IPS-18a (cell line): ENCODE results near the gene RAET1G.
"Not testable (repeated sequence)": the region's sequence is repeated elsewhere in the genome, so short reads cannot be mapped to it uniquely, and the experiment has no call there.

Source experiments
- H3K27ac ChIP-seq: one replicate; pipeline ENCODE4 v1.5.1; 2013; ENCODE audit warnings: low read length
- H3K27me3 ChIP-seq: one replicate; pipeline ENCODE4 v1.6.1; 2013; ENCODE audit warnings: mild to moderate bottlenecking, low read length; ENCODE audit not compliant: control insufficient read depth, insufficient read depth
- H3K36me3 ChIP-seq: one replicate; pipeline ENCODE4 v1.6.1; 2013; ENCODE audit warnings: low read depth, low read length; ENCODE audit not compliant: control insufficient read depth
- H3K4me1 ChIP-seq: one replicate; pipeline ENCODE4 v1.6.1; 2013; ENCODE audit warnings: low read depth, low read length; ENCODE audit not compliant: control insufficient read depth
- H3K4me3 ChIP-seq: one replicate; pipeline ENCODE4 v1.5.1; 2013; ENCODE audit warnings: low read length
- H3K9ac ChIP-seq: one replicate; pipeline ENCODE4 v1.6.1; 2013; ENCODE audit warnings: mild to moderate bottlenecking, low read length, moderate library complexity
- H3K9me3 ChIP-seq: one replicate; pipeline ENCODE4 v1.6.1; 2013; ENCODE audit warnings: low read depth, low read length; ENCODE audit not compliant: control insufficient read depth

Gene RAET1G, protein sequence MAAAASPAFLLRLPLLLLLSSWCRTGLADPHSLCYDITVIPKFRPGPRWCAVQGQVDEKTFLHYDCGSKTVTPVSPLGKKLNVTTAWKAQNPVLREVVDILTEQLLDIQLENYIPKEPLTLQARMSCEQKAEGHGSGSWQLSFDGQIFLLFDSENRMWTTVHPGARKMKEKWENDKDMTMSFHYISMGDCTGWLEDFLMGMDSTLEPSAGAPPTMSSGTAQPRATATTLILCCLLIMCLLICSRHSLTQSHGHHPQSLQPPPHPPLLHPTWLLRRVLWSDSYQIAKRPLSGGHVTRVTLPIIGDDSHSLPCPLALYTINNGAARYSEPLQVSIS

DNA sequence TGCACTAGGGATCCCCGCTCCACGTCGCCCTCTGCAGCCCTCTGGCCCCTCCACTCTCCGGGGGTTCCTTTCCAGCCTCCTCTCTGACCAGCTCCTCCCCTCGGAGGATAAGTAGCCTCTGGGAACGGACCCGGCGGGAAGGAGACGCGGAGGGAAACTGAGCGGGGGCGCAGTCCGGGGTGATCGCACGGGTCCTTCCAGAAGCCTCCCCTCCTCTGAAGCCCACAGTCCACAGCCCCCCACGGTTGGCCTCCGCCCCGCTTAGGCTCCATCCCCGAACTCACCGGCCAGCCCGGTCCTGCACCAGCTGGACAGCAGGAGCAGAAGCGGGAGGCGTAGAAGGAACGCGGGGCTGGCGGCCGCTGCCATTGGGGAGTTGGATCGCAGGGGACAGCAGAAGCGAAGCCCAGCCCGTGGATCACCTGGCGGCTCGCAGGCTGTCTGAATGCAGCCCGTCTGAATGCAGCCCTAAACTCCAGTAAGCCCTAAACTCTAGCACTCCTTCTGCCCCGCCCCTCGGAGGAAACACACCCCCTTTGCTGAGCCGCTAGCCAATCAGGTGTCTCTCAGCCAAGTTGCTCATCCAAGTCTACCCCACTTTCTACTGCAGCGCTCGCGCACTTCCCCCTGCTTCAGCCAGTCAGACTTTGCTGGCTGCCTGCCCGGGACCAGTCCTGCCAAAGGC lies at the start of gene RAET1G:
Gene RAET1G (minus strand): TSS at position 480 of the 685 bp plus-strand sequence. CDS start 111 bp downstream, at position 369.
- Histone ChIP-seq H3K9me3 (no peaks in the 10 kb centered on the region), H3K27ac (no peak within 1 kb of the TSS), H3K36me3 (no peaks in the 10 kb centered on the region), H3K9ac (no peak within 1 kb of the TSS), H3K4me3 (peak within 1 kb of the TSS; percentile 62), H3K27me3 (peaks cover 80% of the 10 kb centered on the region), H3K4me1 (peaks cover 4% of the 10 kb centered on the region)

DNA sequence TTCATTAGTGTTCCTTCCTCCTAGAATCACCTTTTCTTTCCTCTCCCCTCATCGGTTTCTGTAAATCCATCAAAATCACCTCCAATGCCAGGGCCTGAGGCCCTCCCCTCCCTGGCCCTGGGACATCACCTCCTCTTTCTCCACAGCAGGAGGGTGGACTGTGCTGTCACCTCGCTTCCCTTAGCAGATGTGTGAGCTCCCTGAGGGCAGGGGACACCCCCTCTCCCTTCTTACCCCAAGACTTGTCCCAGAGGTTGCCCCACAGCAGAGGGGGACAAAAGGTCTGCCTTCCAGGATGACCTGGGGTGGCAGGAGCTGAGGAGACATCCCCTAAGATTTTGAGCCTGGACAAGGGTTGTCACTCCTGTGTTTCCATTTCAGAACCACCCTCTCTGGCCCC lies 46.7 kb upstream of the RAET1G start:
- H3K27me3 ChIP-seq, result peaks cover 86% of the 10 kb centered on the region
- no peaks in the 10 kb centered on the region for H3K36me3 ChIP-seq
- H3K9ac ChIP-seq, result no peak overlapping the region
- no peak overlapping the region for H3K27ac ChIP-seq
- no peaks in the 10 kb centered on the region for H3K9me3 ChIP-seq
- H3K4me1 ChIP-seq, result no peaks in the 10 kb centered on the region
- H3K4me3 ChIP-seq, result no peak overlapping the region

DNA sequence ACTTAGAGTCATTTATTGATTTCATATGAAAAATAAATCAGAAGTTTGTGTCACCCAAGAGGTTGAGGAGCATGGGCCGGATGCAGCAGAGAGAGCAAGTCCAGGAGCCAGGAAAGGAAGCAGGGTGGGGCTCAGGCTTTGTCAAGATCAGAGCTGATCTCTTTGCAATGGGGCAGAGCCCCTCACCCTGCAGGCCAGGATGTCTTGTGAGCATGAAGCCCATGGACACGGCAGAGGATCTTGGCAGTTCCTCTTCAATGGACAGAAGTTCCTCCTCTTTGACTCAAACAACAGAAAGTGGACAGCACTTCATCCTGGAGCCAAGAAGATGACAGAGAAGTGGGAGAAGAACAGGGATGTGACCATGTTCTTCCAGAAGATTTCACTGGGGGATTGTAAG lies 46.0 kb upstream of the RAET1G start:
- not testable (repeated sequence) for H3K36me3 ChIP-seq, H3K9me3 ChIP-seq, H3K4me3 ChIP-seq, H3K4me1 ChIP-seq, H3K27ac ChIP-seq, H3K9ac ChIP-seq
- peaks cover 86% of the 10 kb centered on the region for H3K27me3 ChIP-seq

DNA sequence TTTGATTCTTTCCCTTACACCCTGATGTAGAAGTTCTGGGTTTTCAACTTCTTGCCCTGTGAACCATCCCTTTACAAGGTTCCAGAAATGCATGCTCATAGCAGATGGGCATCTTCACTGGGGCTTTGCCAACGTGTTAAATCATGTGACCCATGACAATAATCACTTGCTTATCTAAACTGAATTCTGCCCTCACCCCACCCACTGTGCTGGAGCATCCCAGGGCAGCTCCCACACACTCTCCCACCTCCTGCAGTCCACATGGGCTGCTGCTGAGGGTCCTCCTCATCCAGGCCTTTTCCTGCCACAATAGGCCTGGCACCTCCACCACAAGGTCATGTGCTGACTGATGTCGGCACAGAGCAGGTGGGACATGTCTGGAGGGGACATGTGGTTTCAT lies 45.1 kb upstream of the RAET1G start:
- not testable (repeated sequence) for H3K9me3 ChIP-seq, H3K9ac ChIP-seq, H3K4me3 ChIP-seq, H3K4me1 ChIP-seq, H3K27ac ChIP-seq, H3K36me3 ChIP-seq
- H3K27me3 ChIP-seq, result peaks cover 87% of the 10 kb centered on the region

DNA sequence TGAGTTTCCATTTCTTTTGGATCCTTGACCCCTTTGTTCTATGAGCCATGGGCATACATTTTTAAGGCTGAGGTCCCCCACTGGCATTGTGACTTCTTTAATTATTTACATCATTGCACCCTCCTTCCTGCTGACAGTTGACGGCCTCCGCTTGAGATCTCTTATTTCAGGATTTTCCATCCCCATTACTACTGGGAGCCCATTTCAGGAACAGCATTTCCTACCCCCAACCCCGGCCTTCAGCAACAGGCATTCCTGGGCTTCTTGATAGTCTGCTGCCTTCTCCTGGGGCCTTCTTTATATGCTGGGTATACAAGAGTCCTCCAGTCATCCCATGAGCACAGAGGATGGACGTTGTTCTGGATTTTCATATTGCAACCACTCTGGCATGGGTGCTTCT lies 44.7 kb upstream of the RAET1G start:
- Histone ChIP-seq H3K4me1 (no peaks in the 10 kb centered on the region), H3K9me3 (no peaks in the 10 kb centered on the region), H3K9ac (no peak overlapping the region), H3K36me3 (no peaks in the 10 kb centered on the region), H3K27me3 (peaks cover 87% of the 10 kb centered on the region), H3K27ac (no peak overlapping the region), H3K4me3 (no peak overlapping the region)

DNA sequence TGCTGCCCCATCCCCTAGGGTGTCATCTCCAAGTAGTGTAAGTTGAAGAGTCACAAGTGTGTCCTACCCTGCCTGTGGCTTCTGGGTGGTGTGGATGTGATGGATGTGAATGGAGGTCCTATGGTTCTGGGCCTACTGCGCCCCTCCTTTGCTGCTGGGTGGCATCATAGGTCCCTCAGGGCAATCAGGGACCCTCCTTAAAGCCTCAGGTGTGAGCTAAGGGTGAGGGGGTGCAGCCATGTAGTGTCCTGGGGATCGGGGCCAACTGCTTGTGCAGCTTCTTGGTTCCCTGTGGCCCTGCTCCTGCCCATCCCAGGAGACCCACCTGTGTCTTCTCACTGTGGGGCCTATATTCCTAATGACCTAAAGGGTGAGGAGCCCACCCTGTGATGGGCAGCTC lies 43.4 kb upstream of the RAET1G start:
- H3K4me3 ChIP-seq, H3K27ac ChIP-seq, H3K9me3 ChIP-seq, H3K36me3 ChIP-seq, H3K9ac ChIP-seq, H3K4me1 ChIP-seq: not testable (repeated sequence)
- peaks cover 98% of the 10 kb centered on the region for H3K27me3 ChIP-seq

DNA sequence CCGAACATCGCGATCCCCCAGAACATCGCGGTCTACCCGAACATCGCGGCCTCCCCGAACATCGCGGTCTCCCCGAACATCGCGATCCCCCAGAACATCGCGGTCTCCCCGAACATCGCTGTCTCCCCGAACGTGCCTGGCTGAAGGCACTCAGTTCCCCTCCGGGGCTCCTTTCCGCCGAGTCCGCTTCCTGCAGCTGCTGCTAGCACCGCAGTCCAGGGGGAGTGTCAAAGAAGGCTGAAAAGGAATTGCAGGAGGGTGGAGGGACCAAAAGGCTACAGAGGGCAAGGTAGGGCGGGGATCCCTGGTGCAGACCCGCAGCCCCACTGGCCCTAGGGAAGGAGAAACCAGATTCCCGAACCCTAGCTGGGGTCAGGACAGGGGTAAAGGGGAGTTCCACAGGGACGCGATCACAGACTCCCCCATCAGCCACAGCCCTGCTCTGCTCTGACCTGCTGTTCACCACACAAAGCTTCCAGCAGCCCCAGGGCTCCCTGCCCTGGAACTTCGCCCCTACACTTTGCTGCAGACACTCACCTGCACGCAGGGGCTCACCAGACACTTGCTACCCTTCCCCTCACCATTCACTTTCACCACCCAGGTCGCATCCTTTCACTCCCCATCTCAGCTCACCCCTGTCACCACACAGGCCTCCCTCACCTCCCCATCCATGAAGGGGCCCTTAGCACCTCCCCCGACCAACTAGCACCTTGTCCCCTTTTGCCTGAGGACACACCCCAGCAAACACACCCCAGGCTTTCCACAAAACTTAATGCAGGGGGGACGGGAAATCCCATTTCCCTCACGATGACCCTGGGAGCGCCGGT lies 42.5 kb upstream of the RAET1G start:
- H3K36me3 ChIP-seq, result no peaks in the 10 kb centered on the region

DNA sequence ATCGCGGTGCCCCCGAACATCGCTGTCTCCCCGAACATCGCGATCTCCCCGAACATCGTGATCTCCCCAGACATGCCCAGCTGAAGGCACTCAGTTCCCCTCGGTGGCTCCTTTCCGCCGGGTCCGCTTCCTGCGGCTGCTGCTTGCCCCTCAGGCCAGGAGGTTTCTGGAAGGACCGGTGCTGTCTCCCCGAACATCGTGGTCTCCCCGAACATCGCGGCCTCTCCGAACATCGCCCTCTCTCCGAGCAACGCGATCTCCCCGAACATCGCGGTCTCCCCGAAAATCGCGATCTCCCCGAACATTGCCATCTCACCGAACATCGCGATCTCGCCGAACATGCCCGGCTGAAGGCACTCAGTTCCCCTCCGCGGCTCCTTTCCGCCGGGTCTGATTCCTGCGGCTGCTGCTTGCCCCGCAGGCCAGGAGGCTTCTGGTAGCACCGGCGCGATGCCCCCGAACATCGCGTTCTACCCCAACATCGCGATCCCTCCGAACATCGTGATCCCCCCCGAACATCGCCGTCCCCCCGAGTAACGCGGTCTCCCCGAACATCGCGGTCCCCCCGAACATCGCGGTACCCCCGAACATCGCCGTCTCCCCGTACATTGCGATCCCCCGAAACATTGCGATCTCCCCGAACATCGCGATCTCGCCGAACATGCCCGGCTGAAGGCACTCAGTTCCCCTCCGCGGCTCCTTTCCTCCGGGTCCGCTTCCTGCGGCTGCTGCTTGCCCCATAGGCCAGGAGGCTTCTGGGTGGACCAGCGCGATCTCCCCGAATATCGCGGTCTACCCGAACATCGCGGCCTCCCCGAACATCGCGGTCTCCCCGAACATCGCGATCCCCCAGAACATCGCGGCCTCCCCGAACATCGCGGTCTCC lies 41.6 kb upstream of the RAET1G start:
- peak overlapping the region; percentile 84 for H3K4me3 ChIP-seq
- H3K27me3 ChIP-seq, result peaks cover 99% of the 10 kb centered on the region
- no peaks in the 10 kb centered on the region for H3K9me3 ChIP-seq
- H3K36me3 ChIP-seq, result no peaks in the 10 kb centered on the region
- no peaks in the 10 kb centered on the region for H3K4me1 ChIP-seq
- peak overlapping the region; percentile 33 for H3K9ac ChIP-seq
- H3K27ac ChIP-seq, result no peak overlapping the region

More for the DNA sequence above, 42.5 kb upstream of the RAET1G start:
- Histone ChIP-seq H3K4me3 (peak overlapping the region; percentile 84), H3K4me1 (no peaks in the 10 kb centered on the region), H3K27me3 (peaks cover 99% of the 10 kb centered on the region), H3K9ac (no peak overlapping the region), H3K9me3 (no peaks in the 10 kb centered on the region), H3K27ac (no peak overlapping the region)

DNA sequence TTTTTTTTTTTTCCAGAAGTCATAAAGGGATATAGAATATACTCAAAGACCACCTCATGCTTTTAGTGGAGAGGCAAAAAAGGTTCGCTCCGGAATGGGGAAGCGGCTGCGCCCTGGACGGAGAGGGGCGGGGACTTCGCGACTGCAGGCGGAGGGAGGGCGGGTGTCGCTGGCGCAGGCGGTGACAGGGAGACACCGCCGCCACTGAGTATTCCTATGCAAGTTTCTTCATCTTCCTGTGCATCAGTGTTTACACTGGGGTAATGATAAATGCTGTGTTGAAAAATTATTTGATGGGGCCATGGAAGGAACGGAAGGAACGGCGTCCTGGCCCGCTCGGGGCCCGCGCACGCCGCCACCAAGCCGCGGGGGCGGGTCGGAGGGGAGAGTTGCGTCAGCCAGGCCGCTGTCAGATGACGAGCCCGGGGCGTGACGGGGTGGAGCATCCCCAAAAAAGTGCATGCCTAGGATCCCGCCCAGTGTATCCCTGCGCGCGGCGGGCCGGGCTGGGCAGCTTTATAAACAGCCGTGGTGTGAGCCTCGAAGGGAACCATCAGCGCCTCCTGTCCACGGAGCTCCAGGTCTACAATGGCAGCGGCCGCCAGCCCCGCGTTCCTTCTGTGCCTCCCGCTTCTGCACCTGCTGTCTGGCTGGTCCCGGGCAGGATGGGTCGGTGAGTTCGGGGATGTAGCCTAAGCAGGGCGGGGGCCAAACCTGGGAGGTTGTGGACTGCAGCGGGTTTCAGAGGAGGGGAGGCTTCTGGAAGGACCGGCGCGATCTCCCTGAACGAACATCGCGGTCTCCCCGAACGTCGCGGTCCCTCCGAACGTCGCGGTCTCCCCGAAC lies 40.8 kb upstream of the RAET1G start, which contains the start of gene ULBP1:
Gene ULBP1 (plus strand): TSS at position 482 of the 846 bp plus-strand sequence. CDS start 107 bp downstream, at position 589.
- no peaks in the 10 kb centered on the region for H3K36me3 ChIP-seq
- peaks cover 99% of the 10 kb centered on the region for H3K27me3 ChIP-seq
- H3K27ac ChIP-seq, result no peak within 1 kb of the TSS
- peak within 1 kb of the TSS; percentile 83 for H3K9ac ChIP-seq
- H3K4me1 ChIP-seq, result no peaks in the 10 kb centered on the region
- H3K4me3 ChIP-seq, result peak within 1 kb of the TSS; percentile 84
- H3K9me3 ChIP-seq, result no peaks in the 10 kb centered on the region

DNA sequence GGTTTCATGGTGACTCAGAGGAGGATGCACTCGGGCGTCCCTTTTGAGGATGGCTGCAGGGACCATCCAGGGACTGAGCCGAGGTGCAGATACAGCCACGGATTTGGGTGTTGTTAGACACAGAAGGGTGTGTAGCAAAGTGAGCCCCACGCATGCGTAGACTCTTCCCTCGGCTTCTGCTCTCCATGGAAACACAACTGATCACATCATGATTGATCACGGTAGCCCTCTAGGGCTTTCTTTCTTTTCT lies 40.2 kb upstream of the RAET1G start:
- H3K27ac ChIP-seq, result no peak overlapping the region
- H3K4me3 ChIP-seq, result peak overlapping the region; percentile 84
- H3K9me3 ChIP-seq, result no peaks in the 10 kb centered on the region
- no peaks in the 10 kb centered on the region for H3K4me1 ChIP-seq
- H3K36me3 ChIP-seq, result no peaks in the 10 kb centered on the region
- H3K27me3 ChIP-seq, result peaks cover 99% of the 10 kb centered on the region
- H3K9ac ChIP-seq, result peak overlapping the region; percentile 83
